ENCODE measurements around the gene BMP8A.
A peak's percentile ranks its signal among the peaks of the same experiment; 100 is the strongest.

DNA sequence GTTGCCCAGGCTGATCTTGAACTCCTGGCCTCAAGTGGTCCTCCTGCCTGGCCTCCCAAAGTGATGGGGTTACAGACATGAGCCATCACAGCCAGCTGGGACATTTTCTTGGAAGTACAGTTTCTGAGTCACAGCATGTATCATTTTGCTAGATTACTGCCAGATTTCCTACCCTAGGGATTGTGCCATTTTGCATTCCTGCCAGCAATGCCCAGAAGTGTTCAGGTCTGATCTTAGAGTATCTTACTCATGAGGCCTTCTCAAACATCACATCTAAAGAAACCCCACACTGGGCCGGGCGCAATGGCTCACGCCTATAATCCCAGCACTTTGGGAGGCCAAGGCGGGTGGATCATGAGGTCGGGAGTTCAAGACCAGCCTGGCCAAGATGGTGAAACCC, 10.2 kb downstream of the BMP8A start:
- TF ChIP-seq, protein P1, sequence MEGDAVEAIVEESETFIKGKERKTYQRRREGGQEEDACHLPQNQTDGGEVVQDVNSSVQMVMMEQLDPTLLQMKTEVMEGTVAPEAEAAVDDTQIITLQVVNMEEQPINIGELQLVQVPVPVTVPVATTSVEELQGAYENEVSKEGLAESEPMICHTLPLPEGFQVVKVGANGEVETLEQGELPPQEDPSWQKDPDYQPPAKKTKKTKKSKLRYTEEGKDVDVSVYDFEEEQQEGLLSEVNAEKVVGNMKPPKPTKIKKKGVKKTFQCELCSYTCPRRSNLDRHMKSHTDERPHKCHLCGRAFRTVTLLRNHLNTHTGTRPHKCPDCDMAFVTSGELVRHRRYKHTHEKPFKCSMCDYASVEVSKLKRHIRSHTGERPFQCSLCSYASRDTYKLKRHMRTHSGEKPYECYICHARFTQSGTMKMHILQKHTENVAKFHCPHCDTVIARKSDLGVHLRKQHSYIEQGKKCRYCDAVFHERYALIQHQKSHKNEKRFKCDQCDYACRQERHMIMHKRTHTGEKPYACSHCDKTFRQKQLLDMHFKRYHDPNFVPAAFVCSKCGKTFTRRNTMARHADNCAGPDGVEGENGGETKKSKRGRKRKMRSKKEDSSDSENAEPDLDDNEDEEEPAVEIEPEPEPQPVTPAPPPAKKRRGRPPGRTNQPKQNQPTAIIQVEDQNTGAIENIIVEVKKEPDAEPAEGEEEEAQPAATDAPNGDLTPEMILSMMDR (optimal IDR thresholded peaks at IDR 0.05 in 1 of 3, IDR thresholded peaks at IDR 0.05 in 1 of 3, conservative IDR thresholded peaks at IDR 0.05 in 1 of 3; ENCODE audit: extremely low read depth in 1 of 3, insufficient read depth in 2 of 3, low read length in 3 of 3), result peak in 1 of 3 experiments; percentile 4
- TF ChIP-seq EZH2 (IDR thresholded peaks at IDR 0.05; ENCODE audit: low read length), result no peak

Measured in keratinocyte (primary cell).